GM21360 (cell line): ENCODE results near the gene STRIP2.
"Not testable (repeated sequence)": the region's sequence is repeated elsewhere in the genome, so short reads cannot be mapped to it uniquely, and the experiment has no call there.

Experiments used
- ATAC-seq: cut with Tn5 transposase; IDR thresholded peaks from one replicate; pipeline ENCODE4 v1.9.1; 2021; ENCODE audit warnings: mild to moderate bottlenecking, moderate library complexity; ENCODE audit not compliant: unreplicated experiment

Gene STRIP2

GRCh38 chr7:129453510-129454248, 19.4 kb downstream of the STRIP2 start:
- ATAC-seq = no peak

GRCh38 chr7:129454249-129454551, 20.0 kb downstream of the STRIP2 start:
- ATAC-seq = no peak

DNA sequence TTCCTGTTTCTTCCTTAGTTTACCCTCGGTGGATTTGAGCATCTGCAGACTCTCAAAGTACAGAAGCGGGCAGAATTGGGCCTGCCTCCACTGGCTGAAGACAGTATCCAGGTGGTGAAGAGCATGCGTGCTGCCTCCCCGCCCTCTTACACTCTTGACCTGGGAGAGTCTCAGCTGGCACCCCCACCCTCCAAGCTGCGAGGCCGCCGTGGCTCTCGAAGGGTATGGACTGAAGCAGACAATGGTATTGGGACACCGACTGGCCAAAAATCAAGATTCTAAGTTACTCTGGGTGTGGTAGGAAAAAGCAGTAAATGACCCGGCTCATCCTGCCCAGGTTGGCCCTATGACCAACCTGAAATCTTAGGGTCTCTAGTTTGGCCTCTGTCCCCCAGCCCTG, 22.2 kb downstream of the STRIP2 start:
- ATAC-seq = no peak

- ATAC-seq = no peak
Measured at GRCh38 chr7:129457101-129457500, 22.9 kb downstream of the STRIP2 start.

- ATAC-seq = no peak
Measured at GRCh38 chr7:129458171-129458570, 23.9 kb downstream of the STRIP2 start.

DNA sequence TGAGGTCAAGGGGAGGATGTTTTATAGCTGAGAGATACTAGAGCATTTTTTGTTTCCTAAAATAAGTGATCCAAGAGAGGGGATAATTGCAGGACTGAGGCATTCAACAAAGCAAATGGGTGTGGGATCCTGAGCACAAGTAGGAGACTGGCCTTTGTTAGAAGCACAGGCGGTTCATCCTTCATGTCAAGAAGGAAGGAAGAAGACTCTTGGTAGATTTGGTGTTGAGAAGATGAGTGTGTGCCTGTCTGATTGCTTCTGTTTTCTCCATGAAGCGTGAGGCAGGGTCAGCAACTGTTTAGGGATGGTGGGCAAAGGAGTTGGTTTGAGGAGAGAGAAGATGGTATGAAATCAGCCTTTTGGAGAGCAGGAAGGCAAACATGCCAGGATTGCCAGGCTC, 27.6 kb downstream of the STRIP2 start:
- ATAC-seq = no peak

DNA sequence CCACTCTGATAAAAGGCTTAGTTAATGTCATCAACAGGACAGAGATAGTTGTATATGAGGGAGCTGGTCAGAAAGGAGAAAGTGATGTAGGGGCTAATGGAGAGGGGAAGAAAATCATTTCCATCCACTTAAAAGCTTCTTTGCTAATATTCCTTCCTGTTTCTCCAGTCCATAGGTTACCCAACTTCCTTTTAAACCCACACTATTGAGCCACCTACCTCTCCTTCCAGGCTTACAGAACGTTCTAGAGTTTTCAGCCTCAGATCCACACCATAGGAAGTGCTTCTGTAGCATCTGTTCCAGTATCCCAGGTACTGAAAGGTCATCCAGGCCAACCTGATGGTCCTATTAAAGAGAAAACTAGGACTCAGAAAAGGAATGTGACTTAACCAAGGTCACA, 28.2 kb downstream of the STRIP2 start:
- no peak for ATAC-seq

- ATAC-seq = no peak
Measured at GRCh38 chr7:129464194-129464593, 30.0 kb downstream of the STRIP2 start.

GRCh38 chr7:129465080-129465479, 30.8 kb downstream of the STRIP2 start:
- no peak for ATAC-seq

DNA sequence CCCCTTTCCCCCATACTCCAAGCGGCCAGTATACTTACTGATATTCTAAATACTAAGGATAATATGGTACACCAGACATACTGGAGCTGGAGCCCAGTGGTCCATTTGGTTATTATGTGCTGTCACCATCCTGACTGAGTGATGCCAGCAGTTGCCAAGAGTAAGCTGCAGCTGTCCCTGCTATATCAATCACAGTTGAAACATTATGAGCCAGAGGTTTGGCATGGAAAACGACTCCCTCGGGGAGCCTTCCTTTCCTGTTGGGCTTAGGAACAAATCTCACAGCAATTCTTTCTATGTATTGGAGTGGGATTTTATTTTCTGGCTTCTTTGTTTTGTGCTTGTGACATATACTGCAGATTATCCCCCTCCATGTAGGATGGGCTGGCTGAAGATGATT, 32.6 kb downstream of the STRIP2 start:
- no peak for ATAC-seq

DNA sequence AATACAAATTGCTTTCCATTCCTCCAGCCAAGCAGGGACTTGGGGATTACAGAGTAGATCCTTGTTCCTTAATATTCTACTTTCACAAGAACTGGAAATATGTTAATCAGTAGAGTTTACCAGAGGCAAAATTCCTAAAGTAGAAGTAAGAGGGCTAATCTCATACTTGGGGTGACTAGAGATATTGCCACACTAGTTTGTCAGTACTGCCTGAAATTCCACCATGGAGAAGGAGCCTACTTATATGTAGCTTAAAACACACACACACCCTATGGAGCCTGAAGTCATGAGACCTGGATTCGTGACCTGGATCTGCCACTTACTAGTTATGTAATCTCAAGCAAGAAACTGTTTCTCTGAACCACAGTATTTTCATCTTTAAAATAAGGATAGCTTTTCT, 33.9 kb downstream of the STRIP2 start:
- no peak for ATAC-seq

DNA sequence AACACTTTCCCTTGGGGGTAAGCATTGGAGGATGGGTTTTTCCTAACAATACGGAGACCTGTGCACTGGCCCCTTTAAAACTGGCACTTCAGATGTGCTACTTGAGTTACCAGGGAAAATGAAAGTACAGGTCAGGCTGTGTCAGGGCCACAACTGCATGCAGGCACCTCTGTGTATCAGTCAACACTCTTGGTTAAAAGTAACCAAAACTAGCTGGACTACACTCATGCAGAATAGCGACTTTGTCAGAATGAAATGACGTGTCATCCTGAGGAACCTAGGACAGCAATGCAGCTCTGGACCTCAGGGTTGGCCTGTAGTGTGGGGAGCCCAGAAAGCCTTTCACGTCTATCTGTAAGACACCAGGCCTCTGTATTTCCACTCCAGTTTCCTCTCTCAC, 34.3 kb downstream of the STRIP2 start:
- ATAC-seq = no peak

DNA sequence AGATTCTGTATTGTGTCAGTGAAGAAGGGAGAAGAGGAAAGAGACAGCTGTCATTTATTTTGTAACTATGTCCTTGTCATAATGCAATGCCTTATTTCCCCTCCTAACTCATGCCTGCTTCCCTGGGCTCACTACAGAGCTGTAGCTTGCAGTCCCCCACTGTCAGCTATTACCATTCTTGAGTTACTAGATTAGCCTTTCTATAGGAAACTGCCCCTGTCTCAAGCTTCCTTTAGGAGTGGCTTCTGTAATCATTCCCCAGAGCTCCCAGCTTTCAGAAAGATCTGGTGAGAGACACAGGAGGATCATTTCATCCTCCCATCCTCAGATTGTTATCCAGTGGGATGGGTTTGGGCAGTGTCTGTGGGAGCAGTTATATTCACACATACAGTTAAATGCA, 35.7 kb downstream of the STRIP2 start:
- no peak for ATAC-seq

GRCh38 chr7:129470411-129470810, 36.2 kb downstream of the STRIP2 start:
- no peak for ATAC-seq

DNA sequence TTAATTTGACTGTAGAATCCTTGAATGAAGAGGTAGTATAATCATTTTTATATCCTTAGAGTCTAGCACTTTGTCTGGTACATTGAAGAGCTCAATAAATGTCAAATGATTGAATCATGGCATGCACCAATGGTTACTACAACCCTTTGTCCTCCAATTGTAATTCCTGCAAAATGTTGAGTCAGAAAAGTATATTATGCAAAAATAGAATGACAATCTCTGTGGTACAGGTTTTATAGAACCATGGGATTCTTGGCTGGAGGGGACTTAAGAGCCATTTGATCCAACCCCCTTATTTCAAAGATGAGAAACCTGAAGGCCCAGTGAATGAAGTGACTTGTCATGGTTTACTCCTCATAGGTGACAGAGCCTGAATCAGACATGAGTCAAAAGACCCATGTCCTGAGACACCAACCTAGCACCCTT, 37.2 kb downstream of the STRIP2 start:
- ATAC-seq = no peak

DNA sequence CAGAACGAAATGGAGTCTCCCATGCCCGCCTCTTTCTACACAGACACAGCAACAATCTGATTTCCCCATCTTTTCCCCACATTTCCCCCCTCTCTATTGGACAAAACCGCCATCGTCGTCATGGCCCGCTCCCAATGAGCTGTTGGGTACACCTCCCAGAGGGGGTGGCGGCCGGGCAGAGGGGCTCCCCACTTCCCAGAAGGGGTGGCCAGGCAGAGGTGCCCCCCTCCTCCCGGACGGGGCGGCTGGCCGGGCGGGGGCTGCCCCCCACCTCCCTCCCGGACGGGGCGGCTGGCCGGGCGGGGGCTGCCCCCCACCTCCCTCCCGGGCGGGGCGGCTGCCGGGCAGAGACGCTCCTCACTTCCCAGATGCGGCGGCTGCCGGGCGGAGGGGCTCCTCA, 41.7 kb downstream of the STRIP2 start:
- ATAC-seq = not testable (repeated sequence)

- ATAC-seq = not testable (repeated sequence)
Measured at GRCh38 chr7:129476398-129476797, 42.2 kb downstream of the STRIP2 start.

GRCh38 chr7:129479831-129480230, 45.6 kb downstream of the STRIP2 start:
- no peak for ATAC-seq

DNA sequence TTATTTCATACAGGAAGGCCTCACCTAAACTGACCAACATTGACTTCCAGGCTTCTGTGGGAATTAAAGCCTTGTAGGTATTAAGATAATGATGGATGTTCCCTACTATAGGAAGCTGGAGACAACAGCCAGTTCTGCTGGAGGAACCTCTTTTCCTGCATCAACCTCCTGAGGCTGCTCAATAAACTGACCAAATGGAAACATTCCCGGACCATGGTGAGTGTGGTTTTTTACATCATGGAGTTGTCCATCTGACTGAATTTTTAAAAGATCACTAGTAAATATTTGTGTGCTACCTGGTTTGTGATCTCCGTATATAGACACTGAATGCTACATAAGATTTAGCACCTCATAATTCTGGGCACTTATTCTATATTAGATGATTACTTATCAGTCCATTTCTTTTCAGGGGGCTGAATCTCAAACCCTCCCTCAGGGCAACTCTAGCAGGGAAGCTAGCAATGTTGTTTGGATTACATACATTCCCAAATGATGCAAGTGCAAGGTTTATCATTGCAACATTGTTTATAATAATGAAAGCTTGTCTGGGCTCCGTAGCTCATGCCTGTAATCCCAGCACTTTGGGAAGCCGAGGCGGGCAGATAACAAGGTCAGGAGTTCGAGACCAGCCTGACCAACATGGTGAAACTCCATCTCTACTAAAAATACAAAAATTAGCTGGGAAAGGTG, 46.6 kb downstream of the STRIP2 start:
- no peak for ATAC-seq

GRCh38 chr7:129481376-129481775, 47.1 kb downstream of the STRIP2 start:
- not testable (repeated sequence) for ATAC-seq

DNA sequence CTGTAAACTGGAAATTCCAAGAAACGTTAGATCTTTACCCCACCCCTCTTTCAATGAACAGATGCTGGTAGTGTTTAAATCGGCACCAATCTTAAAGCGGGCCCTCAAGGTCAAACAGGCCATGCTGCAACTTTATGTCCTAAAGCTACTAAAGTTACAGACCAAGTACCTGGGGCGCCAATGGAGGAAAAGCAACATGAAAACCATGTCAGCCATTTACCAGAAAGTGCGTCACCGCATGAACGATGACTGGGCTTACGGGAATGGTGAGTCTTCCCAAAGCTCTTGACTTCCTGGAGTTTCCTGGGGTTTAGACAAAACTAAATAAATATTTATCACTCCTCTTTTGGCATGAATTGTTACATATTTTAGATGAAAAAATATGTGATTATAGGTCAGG, 48.5 kb downstream of the STRIP2 start:
- no peak for ATAC-seq

GRCh38 chr7:129489491-129489890, 55.3 kb downstream of the STRIP2 start:
- ATAC-seq = no peak

DNA sequence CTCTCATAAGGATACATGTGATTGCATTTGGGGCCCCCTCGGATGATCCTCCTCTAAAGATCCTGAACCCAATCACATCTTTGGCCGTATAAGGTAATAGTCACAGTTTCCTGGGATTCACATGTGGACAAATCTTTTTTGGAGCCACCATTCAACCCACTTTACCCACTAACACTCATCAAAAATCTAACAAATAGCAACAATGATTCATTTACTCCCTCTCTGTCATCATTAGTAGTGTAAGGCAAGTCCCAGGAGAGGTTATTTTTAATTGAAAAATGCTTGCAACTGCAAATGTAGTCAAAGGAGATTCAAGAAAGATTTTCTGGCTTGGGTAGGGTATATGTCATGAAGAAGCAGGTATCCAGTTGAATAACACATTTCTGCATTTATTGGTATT, 58.2 kb downstream of the STRIP2 start:
- no peak for ATAC-seq
